Activated CD8-positive, alpha-beta T cell treated with anti-CD3 and anti-CD28 coated beads for 36 hours (primary cell): ENCODE measurements around the gene NLRP12. TPM values are rescaled to one million over a fixed set of nuclear protein-coding genes. Genes with fewer than 3 reads are reported as not detected.
A peak's percentile ranks its signal among the peaks of the same experiment; 100 is the strongest.

Experiments
- ATAC-seq: fragments of 200-7000 bp; cut with Tn5 transposase; one replicate; pipeline ENCODE4 v1.10.0; 2021; ENCODE audit warnings: mild to moderate bottlenecking, moderate library complexity
- CTCF ChIA-PET: fragments of 350-600 bp; sonication (Branson Sonifier 250); formaldehyde crosslinking; loops from one replicate; lab custom pipeline; 2021; ENCODE audit warnings: antibody characterized with exemption; lab: Charles Lee
- POLR2A ChIA-PET: fragments of 350-600 bp; sonication (Branson Sonifier 250); formaldehyde crosslinking; loops from one replicate; lab custom pipeline; 2021; ENCODE audit warnings: antibody characterized with exemption; lab: Charles Lee
- DNase-seq: peaks from one replicate; pipeline ENCODE4 v3.0.0-alpha.2; 2020
- H3K27ac Mint-ChIP-seq: one replicate; pipeline ENCODE4 v1.8.0; 2021; ENCODE audit warnings: mild to moderate bottlenecking, mixed read lengths
- H3K27me3 Mint-ChIP-seq: one replicate; pipeline ENCODE4 v1.8.0; 2021; ENCODE audit warnings: mixed read lengths
- H3K36me3 Mint-ChIP-seq: one replicate; pipeline ENCODE4 v1.8.0; 2021; ENCODE audit warnings: low read depth, mixed read lengths
- H3K4me1 Mint-ChIP-seq: one replicate; pipeline ENCODE4 v1.8.0; 2021; ENCODE audit warnings: low read depth, mixed read lengths
- H3K4me3 Mint-ChIP-seq: one replicate; pipeline ENCODE4 v1.8.0; 2021; ENCODE audit warnings: mild to moderate bottlenecking, moderate library complexity, mixed read lengths
- H3K9me3 Mint-ChIP-seq: one replicate; pipeline ENCODE4 v1.8.0; 2021; ENCODE audit warnings: mixed read lengths
- intact Hi-C: fragments of 100-400 bp; cut with micrococcal nuclease; formaldehyde crosslinking; loops from one replicate; pipeline ENCODE4 v1.10.0; 2022
- total RNA-seq, 2 experiments: library from RNA; stranded (reverse); gene quantifications; one replicate each; pipeline ENCODE4 v1.2.3, GENCODE V29; 2021
- TF ChIP-seq, protein P1 (sequence below): fragments of 200-600 bp; IDR thresholded peaks from one replicate; pipeline ENCODE4 v1.8.0; 2022; ENCODE audit warnings: antibody characterized with exemption, mild to moderate bottlenecking

Gene NLRP12
- total RNA-seq, 2 experiments from 2014 or later, result 0.07 TPM; not detected in 1

DNA sequence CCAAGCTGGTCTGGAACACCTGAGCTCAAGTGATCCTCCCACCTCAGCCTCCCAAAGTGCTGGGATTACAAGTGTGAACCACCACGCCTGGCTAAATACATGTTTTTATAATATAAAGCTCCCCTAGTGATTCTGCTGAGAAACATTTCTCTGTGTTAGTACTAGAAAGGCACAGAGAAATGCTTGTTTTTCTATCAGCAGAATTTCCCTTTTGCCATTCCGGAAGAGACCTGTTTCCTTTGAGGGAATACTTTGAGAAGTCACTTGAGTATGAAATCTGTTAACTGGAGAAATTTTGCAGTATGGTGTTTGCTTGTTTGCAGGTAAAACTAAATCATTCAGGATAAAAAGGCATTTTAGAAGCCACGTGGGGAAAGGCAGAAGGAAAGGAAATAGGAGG lies 4.4 kb upstream of the NLRP12 start:
- TF ChIP-seq, protein P1, sequence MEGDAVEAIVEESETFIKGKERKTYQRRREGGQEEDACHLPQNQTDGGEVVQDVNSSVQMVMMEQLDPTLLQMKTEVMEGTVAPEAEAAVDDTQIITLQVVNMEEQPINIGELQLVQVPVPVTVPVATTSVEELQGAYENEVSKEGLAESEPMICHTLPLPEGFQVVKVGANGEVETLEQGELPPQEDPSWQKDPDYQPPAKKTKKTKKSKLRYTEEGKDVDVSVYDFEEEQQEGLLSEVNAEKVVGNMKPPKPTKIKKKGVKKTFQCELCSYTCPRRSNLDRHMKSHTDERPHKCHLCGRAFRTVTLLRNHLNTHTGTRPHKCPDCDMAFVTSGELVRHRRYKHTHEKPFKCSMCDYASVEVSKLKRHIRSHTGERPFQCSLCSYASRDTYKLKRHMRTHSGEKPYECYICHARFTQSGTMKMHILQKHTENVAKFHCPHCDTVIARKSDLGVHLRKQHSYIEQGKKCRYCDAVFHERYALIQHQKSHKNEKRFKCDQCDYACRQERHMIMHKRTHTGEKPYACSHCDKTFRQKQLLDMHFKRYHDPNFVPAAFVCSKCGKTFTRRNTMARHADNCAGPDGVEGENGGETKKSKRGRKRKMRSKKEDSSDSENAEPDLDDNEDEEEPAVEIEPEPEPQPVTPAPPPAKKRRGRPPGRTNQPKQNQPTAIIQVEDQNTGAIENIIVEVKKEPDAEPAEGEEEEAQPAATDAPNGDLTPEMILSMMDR, result no peak
- ChIA-PET POLR2A (no interaction called here), CTCF (no interaction called here)
- H3K36me3 Mint-ChIP-seq, result no peaks in the 10 kb centered on the region
- intact Hi-C loops, result no loop called here
- H3K27me3 Mint-ChIP-seq, result peaks cover 42% of the 10 kb centered on the region
- DNase-seq (no peak), ATAC-seq (no peak)
- no peaks in the 10 kb centered on the region for H3K4me1 Mint-ChIP-seq
- no peaks in the 10 kb centered on the region for H3K9me3 Mint-ChIP-seq
- no peak overlapping the region for H3K4me3 Mint-ChIP-seq
- H3K27ac Mint-ChIP-seq, result no peak overlapping the region

DNA sequence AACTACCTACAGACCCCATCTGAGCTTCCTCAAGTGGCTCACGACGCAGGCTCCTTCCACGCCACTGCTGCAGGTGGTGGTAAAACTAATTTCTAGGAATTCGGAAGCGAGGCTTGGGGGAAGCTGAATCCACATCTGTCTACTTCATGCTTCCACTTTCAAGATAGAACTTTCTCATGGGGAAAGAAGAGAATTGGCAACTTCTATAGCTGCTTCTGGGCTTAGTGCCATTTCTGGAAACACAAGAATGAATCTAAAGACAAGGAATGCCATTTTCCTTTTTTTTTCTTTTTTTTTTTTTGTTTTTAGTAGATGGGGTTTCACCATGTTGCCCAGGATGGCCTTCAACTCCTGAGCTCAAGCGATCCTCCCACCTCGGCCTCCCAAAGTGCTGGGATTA lies 2.8 kb upstream of the NLRP12 start:
- Mint-ChIP-seq H3K27ac (no peak overlapping the region), H3K4me1 (no peaks in the 10 kb centered on the region), H3K27me3 (peaks cover 32% of the 10 kb centered on the region), H3K9me3 (no peaks in the 10 kb centered on the region), H3K4me3 (no peak overlapping the region), H3K36me3 (no peaks in the 10 kb centered on the region)
- DNase-seq, result no peak
- TF ChIP-seq, protein P1, result no peak
- ATAC-seq, result no peak
- intact Hi-C loops, result no loop called here
- ChIA-PET CTCF (interaction anchor here (1.0 to 1.2 kb wide), 2 partner anchors 34 to 80 kb away, joined by 3 read pairs; no protein-coding TSS in a partner anchor), POLR2A (interaction anchor here (0.6 kb wide), 1 partner anchor 573 kb away, joined by 3 read pairs; no protein-coding TSS in a partner anchor)

DNA sequence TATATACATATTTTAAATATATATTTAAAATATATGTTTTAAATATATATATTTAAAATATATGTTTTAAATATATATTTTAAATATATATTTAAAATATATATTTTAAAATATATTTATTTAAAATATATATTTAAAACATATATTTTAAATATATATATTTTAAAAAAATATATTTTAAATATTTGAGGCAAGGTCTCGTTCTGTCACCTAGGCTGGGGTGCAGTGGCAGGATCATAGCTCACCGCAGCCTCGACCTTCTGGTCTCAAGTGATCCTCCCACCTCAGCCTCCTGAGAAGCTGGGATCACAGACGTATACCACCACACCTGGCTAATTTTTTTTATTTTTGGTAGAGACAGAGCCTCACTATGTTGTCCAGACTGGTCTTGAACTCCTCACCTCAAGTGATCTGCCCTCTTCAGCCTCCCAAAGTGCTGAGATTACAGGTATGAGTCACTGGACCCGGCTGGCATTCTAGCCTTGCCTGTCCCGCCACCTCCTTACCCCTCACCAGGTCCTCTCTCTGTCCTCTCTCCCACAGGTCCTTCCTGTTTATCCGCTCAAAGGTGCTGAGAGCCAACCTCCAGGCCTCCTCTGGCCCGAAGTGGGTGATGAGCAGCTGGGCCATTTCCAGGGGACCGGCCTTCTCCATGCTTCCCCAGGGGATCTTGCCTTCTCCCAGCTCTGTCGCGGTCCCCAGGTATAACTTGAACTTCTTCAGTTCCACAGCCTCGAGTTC lies 564 bp downstream of the NLRP12 start:
- Mint-ChIP-seq H3K36me3 (no peaks in the 10 kb centered on the region), H3K27me3 (peaks cover 24% of the 10 kb centered on the region), H3K4me1 (no peaks in the 10 kb centered on the region), H3K9me3 (no peaks in the 10 kb centered on the region), H3K27ac (no peak overlapping the region), H3K4me3 (peak overlapping the region; percentile 45)
- DNase-seq (no peak), ATAC-seq (peak; percentile 27)
- POLR2A ChIA-PET, result no interaction called here
- CTCF ChIA-PET, result interaction anchor here (2.1 kb wide), 1 partner anchor 31 kb away, joined by 5 read pairs; no protein-coding TSS in a partner anchor
- TF ChIP-seq, protein P1, result no peak
- intact Hi-C loops, result no loop called here

DNA sequence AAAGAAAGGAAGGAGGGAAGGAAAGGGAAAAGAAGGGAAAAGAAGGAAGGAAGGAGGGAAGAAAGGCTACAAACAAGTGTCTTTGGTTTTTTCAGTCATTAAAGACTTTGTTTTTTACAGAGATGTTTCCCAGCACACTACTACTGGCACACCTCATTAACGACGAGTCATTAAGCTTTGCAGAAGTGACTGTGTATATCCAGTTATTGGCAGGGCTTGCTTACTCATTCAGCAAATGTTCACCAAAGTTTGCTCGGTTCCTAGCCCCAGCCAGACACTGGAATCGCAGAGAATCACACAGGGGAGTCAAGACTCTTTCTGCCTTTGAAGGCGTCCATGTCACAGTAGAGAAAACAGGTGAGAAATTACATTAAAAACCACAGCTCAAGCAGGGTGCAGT lies 4.3 kb downstream of the NLRP12 start:
- Mint-ChIP-seq H3K4me3 (no peak overlapping the region), H3K27me3 (peaks cover 17% of the 10 kb centered on the region), H3K9me3 (no peaks in the 10 kb centered on the region), H3K27ac (no peak overlapping the region), H3K4me1 (no peaks in the 10 kb centered on the region), H3K36me3 (no peaks in the 10 kb centered on the region)
- ATAC-seq (no peak), DNase-seq (no peak)
- ChIA-PET CTCF (interaction anchor here (1.1 kb wide), 2 partner anchors 27 to 210 kb away, joined by 3 to 5 read pairs; no protein-coding TSS in a partner anchor), POLR2A (no interaction called here)
- intact Hi-C loops, result no loop called here
- TF ChIP-seq, protein P1, result no peak

DNA sequence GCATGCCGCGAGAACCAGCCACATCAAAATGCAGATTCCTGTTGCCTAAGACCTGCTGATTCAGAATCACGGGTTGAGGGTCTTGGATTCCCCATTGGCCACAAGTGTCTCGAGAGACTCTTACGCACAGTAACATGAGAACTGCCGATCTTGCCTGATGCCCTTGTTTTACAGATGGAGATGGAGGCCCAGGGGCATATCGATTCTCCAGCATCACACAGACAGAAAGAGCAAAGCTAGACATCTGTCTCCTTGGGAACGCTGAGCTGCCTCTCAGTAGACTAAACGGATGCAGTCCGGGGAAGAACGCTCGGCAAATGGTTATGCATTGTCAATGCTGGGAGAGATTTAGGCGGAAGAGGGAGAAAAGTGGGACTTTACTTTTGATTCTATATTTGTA lies 5.4 kb downstream of the NLRP12 start:
- intact Hi-C loops, result no loop called here
- TF ChIP-seq, protein P1, result no peak
- no peak for DNase-seq
- Mint-ChIP-seq H3K27me3 (peaks cover 10% of the 10 kb centered on the region), H3K9me3 (no peaks in the 10 kb centered on the region), H3K27ac (no peak overlapping the region), H3K4me1 (no peaks in the 10 kb centered on the region), H3K4me3 (no peak overlapping the region), H3K36me3 (no peaks in the 10 kb centered on the region)
- ChIA-PET POLR2A (no interaction called here), CTCF (no interaction called here)
- no peak for ATAC-seq
